K562 (cell line): Measurements from ENCODE around the gene TRIM44. TPM values are rescaled to one million over a fixed set of nuclear protein-coding genes. Genes with fewer than 3 reads are reported as not detected.

Experiments
- ATAC-seq: fragments of 200-7000 bp; cut with Tn5 transposase; 3 replicates; pipeline ENCODE4 v1.9.1; 2020; ENCODE audit warnings: moderate library complexity
- BruUV-seq: library from RNA; stranded (reverse); fragments of 400-500 nt; replicated peaks from 2 replicates; lab custom pipeline; 2021; lab: Mats Ljungman, UMichigan
- CTCF ChIA-PET: fragments of 300-600 bp; formaldehyde crosslinking; extraction: SDS; loops from one replicate; lab custom pipeline; 2021; ENCODE audit warnings: low intra/inter-chr PET ratio; lab: Yijun Ruan, JAX
- POLR2A ChIA-PET: fragments of 300-600, 350-650 bp; sonication (Branson Sonifier 250); formaldehyde crosslinking; extraction: SDS; loops from one replicate; lab custom pipeline; 2021; ENCODE audit warnings: antibody characterized with exemption, inconsistent platforms; lab: Yijun Ruan, JAX
- DNase-seq, 4 experiments: peaks; one replicate each; pipeline versions ENCODE4 v3.0.0 to v3.0.0-alpha.2; 2011 to 2018; ENCODE audit warnings: low spot score in 3 of 4, mixed read lengths in 3 of 4; ENCODE audit errors: extremely low read depth in 1 of 4
- FAIRE-seq: peaks from 2 replicates; lab custom pipeline; 2011; peaks lifted over from hg19 to GRCh38; lab: Jason Lieb, UNC
- H2AFZ ChIP-seq: 2 replicates; pipeline ENCODE4 v1.6.0; 2011; ENCODE audit warnings: low read depth, low read length, control low read depth, inconsistent platforms
- H3K27ac ChIP-seq: fragments of 200-600 bp; 3 replicates; pipeline ENCODE4 v1.8.0; 2011; ENCODE audit warnings: low read depth, mild to moderate bottlenecking, control low read depth, inconsistent platforms, low read length, moderate library complexity, mixed read lengths; ENCODE audit errors: extremely low read depth
- H3K27me3 ChIP-seq, 2 experiments: fragments of 300-600 bp in 1 of 2; 2 replicates in 1 of 2; 3 replicates in 1 of 2; pipeline versions ENCODE4 v1.6.0 to v1.8.0; 2011; ENCODE audit warnings: inconsistent platforms in 2 of 2, low read length in 2 of 2, mild to moderate bottlenecking in 1 of 2, mixed read lengths in 1 of 2, moderate library complexity in 1 of 2; ENCODE audit not compliant: control insufficient read depth in 2 of 2, insufficient read depth in 2 of 2
- H3K36me3 ChIP-seq: fragments of 300-600 bp; 3 replicates; pipeline ENCODE4 v1.8.0; 2011; ENCODE audit warnings: mild to moderate bottlenecking, low read length, inconsistent platforms; ENCODE audit not compliant: control insufficient read depth, insufficient read depth
- H3K4me1 ChIP-seq, 2 experiments: fragments of 200-600 bp in 1 of 2; replicated peaks in 1 of 2; 2 replicates in 1 of 2; 3 replicates in 1 of 2; pipeline versions ENCODE4 v1.5.1 to v1.8.0; 2011; ENCODE audit warnings: inconsistent platforms in 2 of 2, low read length in 2 of 2, mild to moderate bottlenecking in 1 of 2, mixed read lengths in 1 of 2, moderate library complexity in 1 of 2; ENCODE audit not compliant: control insufficient read depth in 2 of 2, insufficient read depth in 2 of 2
- H3K4me2 ChIP-seq: 2 replicates; pipeline ENCODE4 v1.6.1; 2011; ENCODE audit warnings: low read length, control low read depth, inconsistent platforms, mixed read lengths; ENCODE audit not compliant: insufficient read depth
- H3K4me3 ChIP-seq: fragments of 200-600 bp; sonication (generic), shearing (Covaris generic); 2 replicates; pipeline ENCODE4 v1.5.1; 2016; ENCODE audit warnings: control low read depth, inconsistent platforms
- H3K79me2 ChIP-seq: fragments of 200-600 bp; 3 replicates; pipeline ENCODE4 v1.8.0; 2011; ENCODE audit warnings: low read length, inconsistent platforms; ENCODE audit not compliant: control insufficient read depth, insufficient read depth
- H3K9ac ChIP-seq, 2 experiments: 2 replicates each; pipeline versions ENCODE4 v1.6.0 to v1.6.1; 2011; ENCODE audit warnings: low read depth in 2 of 2, low read length in 2 of 2, control low read depth in 1 of 2, inconsistent platforms in 1 of 2, mild to moderate bottlenecking in 1 of 2, mixed read lengths in 1 of 2; ENCODE audit not compliant: insufficient read depth in 1 of 2
- H3K9me1 ChIP-seq: one replicate; pipeline ENCODE4 v1.6.0; 2011; ENCODE audit warnings: inconsistent platforms, mild to moderate bottlenecking, low read length, moderate library complexity; ENCODE audit not compliant: control insufficient read depth, insufficient read depth
- H3K9me3 ChIP-seq: replicated peaks from 2 replicates; pipeline ENCODE4 v1.5.1; 2011; ENCODE audit warnings: low read depth, low read length, inconsistent platforms; ENCODE audit not compliant: control insufficient read depth, insufficient read depth
- H4K20me1 ChIP-seq: replicated peaks from 2 replicates; pipeline ENCODE4 v1.6.1; 2011; ENCODE audit warnings: low read length, inconsistent platforms, mixed read lengths; ENCODE audit not compliant: control insufficient read depth, insufficient read depth
- ESRRA ChIP-seq: fragments of 450-650 bp; IDR thresholded peaks from 2 replicates; pipeline ENCODE4 v1.6.1; 2014; ENCODE audit warnings: low read depth, mild to moderate bottlenecking, moderate library complexity, borderline replicate concordance
- HEY1 ChIP-seq: fragments of 250-450 bp; sonication (Bioruptor Pico); IDR thresholded peaks from 2 replicates; pipeline ENCODE4 v1.5.0; 2020; ENCODE audit warnings: mild to moderate bottlenecking, moderate library complexity, borderline replicate concordance
- SRSF7 ChIP-seq: fragments of 200-400 bp; formaldehyde crosslinking; optimal IDR thresholded peaks from 2 replicates; pipeline ENCODE3; 2017; ENCODE audit warnings: mild to moderate bottlenecking, low read depth, low read length
- TARDBP ChIP-seq: fragments of 450-650 bp; IDR thresholded peaks from 2 replicates; pipeline ENCODE4 v1.6.1; 2016
- XRCC4 ChIP-seq: IDR thresholded peaks from one replicate; pipeline ENCODE4 v1.6.1; 2011; ENCODE audit not compliant: insufficient read depth, insufficient read length; ENCODE audit errors: extremely low read depth
- ZNF354B ChIP-seq: fragments of 250-450 bp; sonication (Bioruptor Pico); IDR thresholded peaks from 2 replicates; pipeline ENCODE4 v1.4.0; 2020
- ZNF717 ChIP-seq: fragments of 250-450 bp; sonication (Bioruptor Pico); IDR thresholded peaks from 2 replicates; pipeline ENCODE4 v1.5.0; 2021
- WGBS: fragments of 100-300 bp; shearing (Covaris generic); methylation state at CpG from one replicate; pipeline ENCODE4 v1.1.6; 2016; ENCODE audit warnings: low coverage, mixed read lengths; ENCODE audit not compliant: insufficient coverage; ENCODE audit errors: missing lambda C conversion rate; 5-methylcytosine and 5-hydroxymethylcytosine counted together
- in situ Hi-C: fragments of 300-500 bp; cut with MboI; formaldehyde crosslinking; loops from 4 replicates; pipeline ENCODE4 v1.15.0; 2018; ENCODE audit warnings: inconsistent platforms, mixed read lengths
- intact Hi-C: fragments of 100-400 bp; cut with micrococcal nuclease; formaldehyde crosslinking; loops from 2 replicates; pipeline ENCODE4 v1.14.2; 2022
- polyA plus RNA-seq, 8 experiments: library from polyadenylated mRNA; depleted of rRNA in 4 of 8; stranded (reverse) in 5 of 8; unstranded in 3 of 8; fragments of >200 nt; fragmentation: Nextera tagmentation in 2 of 8; fragmentation: Illumina TruSeq in 1 of 8; extraction: Ambion mirVana in 2 of 8; extraction: Trizol in 1 of 8; gene quantifications; 2 replicates each; pipeline versions ENCODE4 v1.2.1 to v1.2.3, GENCODE V29; 2011 to 2014; ENCODE audit warnings: inconsistent platforms in 1 of 8, missing spikeins in 1 of 8
- total RNA-seq, 7 experiments: library from RNA; depleted of rRNA in 6 of 7; stranded (reverse); fragments of >200 nt in 6 of 7; fragmentation: Illumina TruSeq in 2 of 7; extraction: Trizol in 2 of 7; gene quantifications; 2 replicates each; pipeline versions ENCODE4 v1.2.1 to v1.2.3, GENCODE V29; 2011 to 2021; ENCODE audit warnings: low replicate concordance in 1 of 7
- TF ChIP-seq, protein P1 (sequence below): sonication (generic); formaldehyde crosslinking; IDR thresholded peaks from 2 replicates; pipeline ENCODE4 v1.8.0; 2022; ENCODE audit warnings: missing genetic modification reagents, mild to moderate bottlenecking, moderate library complexity, borderline replicate concordance
- TF ChIP-seq, protein P2 (sequence below): fragments of 250-450 bp; sonication (Bioruptor Pico); IDR thresholded peaks from 2 replicates; pipeline ENCODE4 v1.9.0; 2021; ENCODE audit warnings: mild to moderate bottlenecking

The TRIM44 gene
- total and polyA plus RNA-seq, 9 of the 15 experiments (the other 6 are each of a cell fraction or from before 2014, with no cell fraction given), result 8.3 to 105 (median 37.2) TPM

DNA sequence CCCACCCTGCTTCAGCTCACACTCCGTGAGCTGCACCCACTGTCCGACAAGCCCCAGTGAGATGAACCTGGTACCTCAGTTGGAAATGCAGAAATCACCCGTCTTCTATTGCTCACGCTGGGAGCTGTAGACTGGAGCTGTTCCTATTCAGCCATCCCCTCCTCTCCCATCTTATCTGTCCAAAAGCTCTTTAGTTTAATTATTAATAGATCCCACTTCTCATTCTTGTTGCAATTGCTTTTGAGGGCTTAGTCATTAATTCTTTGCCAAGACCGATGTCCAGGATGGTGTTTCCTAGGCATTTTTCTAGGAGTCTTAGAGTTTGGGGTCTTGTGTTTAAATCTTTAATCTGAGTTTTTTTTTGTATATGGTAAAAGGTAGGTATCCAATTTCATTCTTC, 116.8 kb downstream of the TRIM44 start:
- BruUV-seq, result no TSS peak
- H3K36me3 ChIP-seq, result no peaks in the 10 kb centered on the region; the same call in 2 of the 3 replicates
- no peaks in the 10 kb centered on the region for H3K9me1 ChIP-seq
- intact Hi-C loops, result no loop called here
- ChIA-PET POLR2A (interaction anchor here (0.6 to 0.7 kb wide), 2 partner anchors 128 to 162 kb away, joined by 3 read pairs; no protein-coding TSS in a partner anchor), CTCF (no interaction called here)
- in situ Hi-C loops, result no loop called here
- H2AFZ ChIP-seq, result no peak overlapping the region
- DNase-seq (no peak), ATAC-seq (no peak), FAIRE-seq (no peak)
- no peaks in the 10 kb centered on the region for H3K4me1 ChIP-seq
- no peak overlapping the region for H3K27ac ChIP-seq
- 100% methylated on average over 5 of the region's 5 CpGs for WGBS
- H3K79me2 ChIP-seq, result peaks cover 15% of the 10 kb centered on the region; the same call in 2 of the 3 replicates
- no peaks in the 10 kb centered on the region for H4K20me1 ChIP-seq
- no peaks in the 10 kb centered on the region for H3K9me3 ChIP-seq
- no peak overlapping the region for H3K4me3 ChIP-seq
- no peak overlapping the region for H3K4me2 ChIP-seq
- no peaks in the 10 kb centered on the region for H3K27me3 ChIP-seq
- H3K9ac ChIP-seq, result no peak overlapping the region
- TF ChIP-seq, protein P1, sequence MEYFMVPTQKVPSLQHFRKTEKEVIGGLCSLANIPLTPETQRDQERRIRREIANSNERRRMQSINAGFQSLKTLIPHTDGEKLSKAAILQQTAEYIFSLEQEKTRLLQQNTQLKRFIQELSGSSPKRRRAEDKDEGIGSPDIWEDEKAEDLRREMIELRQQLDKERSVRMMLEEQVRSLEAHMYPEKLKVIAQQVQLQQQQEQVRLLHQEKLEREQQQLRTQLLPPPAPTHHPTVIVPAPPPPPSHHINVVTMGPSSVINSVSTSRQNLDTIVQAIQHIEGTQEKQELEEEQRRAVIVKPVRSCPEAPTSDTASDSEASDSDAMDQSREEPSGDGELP, result no peak
- TF ChIP-seq HEY1 (no peak), ZNF354B (CRISPR knock-in tag) (no peak), SRSF7 (no peak), TARDBP (no peak), XRCC4 (no peak), ESRRA (no peak), ZNF717 (CRISPR knock-in tag) (no peak)
- TF ChIP-seq, protein P2, sequence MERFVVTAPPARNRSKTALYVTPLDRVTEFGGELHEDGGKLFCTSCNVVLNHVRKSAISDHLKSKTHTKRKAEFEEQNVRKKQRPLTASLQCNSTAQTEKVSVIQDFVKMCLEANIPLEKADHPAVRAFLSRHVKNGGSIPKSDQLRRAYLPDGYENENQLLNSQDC (CRISPR knock-in tag), result no peak
